ENCODE measurements around the gene PHYH. TPM values are rescaled to one million over a fixed set of nuclear protein-coding genes. Genes with fewer than 3 reads are reported as not detected.
"Not testable (repeated sequence)": the region's sequence is repeated elsewhere in the genome, so short reads cannot be mapped to it uniquely, and the experiment has no call there.

Gene PHYH
- total RNA-seq, 2 experiments from 2014 or later, result 14.9 to 15.4 TPM

GRCh38 chr10:13291061-13291460, 8.8 kb downstream of the PHYH start:
- H3K36me3 Mint-ChIP-seq, result peaks cover 18% of the 10 kb centered on the region

GRCh38 chr10:13284050-13284449, 15.8 kb downstream of the PHYH start:
- H3K27ac Mint-ChIP-seq, result no peak overlapping the region
- ChIA-PET CTCF (interaction anchor here (0.7 kb wide), 1 partner anchor 18 kb away, joined by 3 read pairs; no protein-coding TSS in a partner anchor), POLR2A (no interaction called here)
- no peaks in the 10 kb centered on the region for H3K9me3 Mint-ChIP-seq
- H3K36me3 Mint-ChIP-seq, result peaks cover 17% of the 10 kb centered on the region
- DNase-seq, result no peak
- H3K27me3 Mint-ChIP-seq, result no peaks in the 10 kb centered on the region
- intact Hi-C loops (cut with micrococcal nuclease), result no loop called here
- no peak overlapping the region for H3K4me3 Mint-ChIP-seq
- peaks cover 12% of the 10 kb centered on the region for H3K4me1 Mint-ChIP-seq (ENCODE audit: low read depth)

More at GRCh38 chr10:13291061-13291460, 8.8 kb downstream of the PHYH start:
- H3K4me3 Mint-ChIP-seq, result no peak overlapping the region
- DNase-seq, result no peak
- H3K27ac Mint-ChIP-seq, result no peak overlapping the region
- intact Hi-C loops (cut with micrococcal nuclease), result no loop called here
- ChIA-PET CTCF (interaction anchor here (1.9 kb wide), 1 partner anchor 11 kb away, joined by 7 read pairs; no protein-coding TSS in a partner anchor), POLR2A (interaction anchor here (0.6 to 1.3 kb wide), 3 partner anchors 10 to 1145 kb away, joined by 3 to 4 read pairs (median 3); no protein-coding TSS in a partner anchor)
- H3K9me3 Mint-ChIP-seq, result no peaks in the 10 kb centered on the region
- peaks cover 12% of the 10 kb centered on the region for H3K4me1 Mint-ChIP-seq (ENCODE audit: low read depth)
- no peaks in the 10 kb centered on the region for H3K27me3 Mint-ChIP-seq

GRCh38 chr10:13282348-13282747, 17.5 kb downstream of the PHYH start:
- H3K9me3 Mint-ChIP-seq; H3K27me3 Mint-ChIP-seq; H3K4me3 Mint-ChIP-seq; CTCF ChIA-PET; POLR2A ChIA-PET; intact Hi-C loops (cut with micrococcal nuclease); H3K4me1 Mint-ChIP-seq (ENCODE audit: low read depth); H3K36me3 Mint-ChIP-seq; H3K27ac Mint-ChIP-seq; DNase-seq: not testable (repeated sequence)

GRCh38 chr10:13276749-13277365, 23.0 kb downstream of the PHYH start:
- H3K4me3 Mint-ChIP-seq, result no peak overlapping the region
- DNase-seq, result no peak
- POLR2A ChIA-PET, result no interaction called here
- H3K4me1 Mint-ChIP-seq (ENCODE audit: low read depth), result no peaks in the 10 kb centered on the region
- no peaks in the 10 kb centered on the region for H3K9me3 Mint-ChIP-seq
- intact Hi-C loops (cut with micrococcal nuclease), result no loop called here
- peaks cover 3% of the 10 kb centered on the region for H3K36me3 Mint-ChIP-seq
- H3K27me3 Mint-ChIP-seq, result no peaks in the 10 kb centered on the region
- CTCF ChIA-PET, result interaction anchor here (0.6 kb wide), 1 partner anchor 817 kb away, joined by 3 read pairs; no protein-coding TSS in a partner anchor
- no peak overlapping the region for H3K27ac Mint-ChIP-seq

- H3K27ac Mint-ChIP-seq; H3K36me3 Mint-ChIP-seq; DNase-seq; intact Hi-C loops (cut with micrococcal nuclease); H3K27me3 Mint-ChIP-seq; H3K9me3 Mint-ChIP-seq; H3K4me1 Mint-ChIP-seq (ENCODE audit: low read depth); H3K4me3 Mint-ChIP-seq: not testable (repeated sequence)
- ChIA-PET POLR2A (interaction anchor here (0.7 kb wide), 1 partner anchor 51 kb away, joined by 3 read pairs; no protein-coding TSS in a partner anchor), CTCF (interaction anchor here (0.6 kb wide), 1 partner anchor 67 kb away, joined by 3 read pairs; no protein-coding TSS in a partner anchor)
These were observed 23.7 kb downstream of the PHYH start for GRCh38 chr10:13276146-13276545.

GRCh38 chr10:13272164-13272571, 27.7 kb downstream of the PHYH start:
- Mint-ChIP-seq H3K27me3 (no peaks in the 10 kb centered on the region), H3K36me3 (no peaks in the 10 kb centered on the region), H3K4me3 (no peak overlapping the region), H3K9me3 (no peaks in the 10 kb centered on the region), H3K27ac (no peak overlapping the region), H3K4me1 (ENCODE audit: low read depth) (peaks cover 7% of the 10 kb centered on the region)
- POLR2A ChIA-PET, result no interaction called here
- intact Hi-C loops (cut with micrococcal nuclease), result no loop called here
- CTCF ChIA-PET, result interaction anchor here (0.6 to 2.5 kb wide), 3 partner anchors 15 to 30 kb away, joined by 3 to 11 read pairs (median 4); no protein-coding TSS in a partner anchor
- DNase-seq, result no peak

- no peak overlapping the region for H3K27ac Mint-ChIP-seq
- ChIA-PET POLR2A (no interaction called here), CTCF (interaction anchor here (0.6 to 2.5 kb wide), 3 partner anchors 16 to 31 kb away, joined by 3 to 11 read pairs (median 4); no protein-coding TSS in a partner anchor)
- H3K4me3 Mint-ChIP-seq, result no peak overlapping the region
- no peaks in the 10 kb centered on the region for H3K27me3 Mint-ChIP-seq
- H3K9me3 Mint-ChIP-seq, result no peaks in the 10 kb centered on the region
- no peaks in the 10 kb centered on the region for H3K36me3 Mint-ChIP-seq
- peaks cover 7% of the 10 kb centered on the region for H3K4me1 Mint-ChIP-seq (ENCODE audit: low read depth)
- peak; percentile 71 for DNase-seq
- intact Hi-C loops (cut with micrococcal nuclease), result loop anchor here (1.0 kb wide), 1 partner anchor 31 kb away; no protein-coding TSS in a partner anchor
These were observed 28.2 kb downstream of the PHYH start for GRCh38 chr10:13271552-13272163.

GRCh38 chr10:13270877-13271551, 28.9 kb downstream of the PHYH start:
- no peak for DNase-seq
- no peak overlapping the region for H3K27ac Mint-ChIP-seq
- no peaks in the 10 kb centered on the region for H3K9me3 Mint-ChIP-seq
- POLR2A ChIA-PET, result no interaction called here
- CTCF ChIA-PET, result interaction anchor here (2.5 kb wide), 1 partner anchor 31 kb away, joined by 11 read pairs; no protein-coding TSS in a partner anchor
- no peaks in the 10 kb centered on the region for H3K27me3 Mint-ChIP-seq
- H3K4me3 Mint-ChIP-seq, result no peak overlapping the region
- H3K4me1 Mint-ChIP-seq (ENCODE audit: low read depth), result peaks cover 7% of the 10 kb centered on the region
- intact Hi-C loops (cut with micrococcal nuclease), result loop anchor here (1.0 kb wide), 1 partner anchor 31 kb away; no protein-coding TSS in a partner anchor
- H3K36me3 Mint-ChIP-seq, result no peaks in the 10 kb centered on the region

- H3K4me3 Mint-ChIP-seq, result no peak overlapping the region
- CTCF ChIA-PET, result no interaction called here
- no peak overlapping the region for H3K27ac Mint-ChIP-seq
- peaks cover 4% of the 10 kb centered on the region for H3K27me3 Mint-ChIP-seq
- H3K36me3 Mint-ChIP-seq, result no peaks in the 10 kb centered on the region
- POLR2A ChIA-PET, result no interaction called here
- H3K9me3 Mint-ChIP-seq, result no peaks in the 10 kb centered on the region
- no peak for DNase-seq
- intact Hi-C loops (cut with micrococcal nuclease), result no loop called here
- H3K4me1 Mint-ChIP-seq (ENCODE audit: low read depth), result peaks cover 7% of the 10 kb centered on the region
These were observed 31.0 kb downstream of the PHYH start for GRCh38 chr10:13268841-13269240.

- intact Hi-C loops (cut with micrococcal nuclease), result no loop called here
- Mint-ChIP-seq H3K36me3 (no peaks in the 10 kb centered on the region), H3K4me3 (no peak overlapping the region), H3K9me3 (no peaks in the 10 kb centered on the region), H3K4me1 (ENCODE audit: low read depth) (peaks cover 7% of the 10 kb centered on the region), H3K27me3 (peaks cover 9% of the 10 kb centered on the region), H3K27ac (no peak overlapping the region)
- no peak for DNase-seq
- ChIA-PET POLR2A (no interaction called here), CTCF (no interaction called here)
These were observed 31.6 kb downstream of the PHYH start for GRCh38 chr10:13268310-13268709.

- POLR2A ChIA-PET, result no interaction called here
- DNase-seq, result no peak
- CTCF ChIA-PET, result no interaction called here
- no peak overlapping the region for H3K27ac Mint-ChIP-seq
- no peak overlapping the region for H3K4me3 Mint-ChIP-seq
- no peaks in the 10 kb centered on the region for H3K36me3 Mint-ChIP-seq
- H3K9me3 Mint-ChIP-seq, result peaks cover under 1% of the 10 kb centered on the region
- peaks cover 13% of the 10 kb centered on the region for H3K27me3 Mint-ChIP-seq
- intact Hi-C loops (cut with micrococcal nuclease), result no loop called here
- no peaks in the 10 kb centered on the region for H3K4me1 Mint-ChIP-seq (ENCODE audit: low read depth)
These were observed 36.3 kb downstream of the PHYH start for GRCh38 chr10:13263591-13263990.

GRCh38 chr10:13262433-13262832, 37.4 kb downstream of the PHYH start:
- H3K27me3 Mint-ChIP-seq, result peaks cover 13% of the 10 kb centered on the region

More at GRCh38 chr10:13262433-13262832, 37.4 kb downstream of the PHYH start:
- ChIA-PET POLR2A (no interaction called here), CTCF (interaction anchor here (1.4 kb wide), 1 partner anchor 40 kb away, joined by 4 read pairs; no protein-coding TSS in a partner anchor)
- Mint-ChIP-seq H3K4me1 (ENCODE audit: low read depth) (peaks cover 3% of the 10 kb centered on the region), H3K9me3 (peaks cover 3% of the 10 kb centered on the region), H3K36me3 (no peaks in the 10 kb centered on the region), H3K27ac (no peak overlapping the region), H3K4me3 (no peak overlapping the region)
- DNase-seq, result no peak
- intact Hi-C loops (cut with micrococcal nuclease), result no loop called here

Measured in activated CD4-positive, alpha-beta memory T cell treated with anti-CD3 and anti-CD28 coated beads for 36 hours (primary cell).